ENCODE results near the gene SETBP1.
A peak's percentile ranks its signal among the peaks of the same experiment; 100 is the strongest.

SETBP1 gene

DNA sequence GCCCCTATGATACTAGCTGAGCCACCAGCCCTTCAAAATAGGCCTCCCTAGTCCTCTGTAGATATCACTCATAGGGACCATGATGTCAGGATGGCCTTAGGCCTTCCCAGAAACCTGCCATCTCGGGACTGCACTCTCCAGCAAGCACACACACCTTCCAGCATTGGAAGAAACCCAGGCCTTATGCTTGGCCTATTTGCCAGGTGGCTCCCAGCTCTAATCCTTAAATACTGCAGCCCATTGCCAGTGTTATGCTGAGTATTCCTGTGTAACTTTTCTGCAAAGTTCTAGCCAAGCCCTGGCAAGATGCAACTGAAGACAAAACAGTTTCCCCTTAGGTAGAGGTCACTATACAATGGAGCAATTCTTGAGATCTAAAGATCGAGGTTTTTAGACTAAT, 316.5 kb downstream of the SETBP1 start:
- no peak for DNase-seq (ENCODE audit: low read depth in 1 of 2, low spot score in 1 of 2)
- no peak for TF ChIP-seq JUND (IDR thresholded peaks at IDR 0.05; ENCODE audit: low read depth)
- in situ Hi-C loops (cut with HindIII; ENCODE audit: low pct_unique_long_range_greater_than_20kb, low sequenced_read_pairs) = no loop called here

DNA sequence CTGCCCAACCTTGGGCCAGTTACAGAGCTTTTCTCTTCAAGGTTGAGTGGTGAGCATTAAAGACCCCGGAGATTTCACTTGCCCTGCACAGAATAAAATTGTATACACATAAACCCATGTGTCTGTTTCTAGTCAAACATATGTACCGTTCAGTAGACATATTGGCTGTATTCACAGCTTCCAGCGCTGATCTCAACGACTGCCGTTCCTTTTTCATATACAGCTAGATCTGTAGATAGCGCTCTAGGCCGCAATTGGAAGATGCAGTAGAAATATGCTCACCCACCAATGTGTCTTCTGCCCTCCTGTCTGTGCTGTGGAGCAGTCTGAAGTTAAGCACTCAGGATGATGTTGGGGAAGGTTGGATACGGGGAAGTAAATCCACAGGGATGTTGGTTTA, 317.7 kb downstream of the SETBP1 start:
- in situ Hi-C loops (cut with HindIII; ENCODE audit: low pct_unique_long_range_greater_than_20kb, low sequenced_read_pairs) = no loop called here
- TF ChIP-seq JUND (IDR thresholded peaks at IDR 0.05; ENCODE audit: low read depth) = no peak
- DNase-seq (ENCODE audit: low read depth in 1 of 2, low spot score in 1 of 2) = no peak

GRCh38 chr18:45004546-45005080, 323.9 kb downstream of the SETBP1 start:
- no peak for TF ChIP-seq JUND (IDR thresholded peaks at IDR 0.05; ENCODE audit: low read depth)
- in situ Hi-C loops (cut with HindIII; ENCODE audit: low pct_unique_long_range_greater_than_20kb, low sequenced_read_pairs) = no loop called here
- no peak for DNase-seq (ENCODE audit: low read depth in 1 of 2, low spot score in 1 of 2)

DNA sequence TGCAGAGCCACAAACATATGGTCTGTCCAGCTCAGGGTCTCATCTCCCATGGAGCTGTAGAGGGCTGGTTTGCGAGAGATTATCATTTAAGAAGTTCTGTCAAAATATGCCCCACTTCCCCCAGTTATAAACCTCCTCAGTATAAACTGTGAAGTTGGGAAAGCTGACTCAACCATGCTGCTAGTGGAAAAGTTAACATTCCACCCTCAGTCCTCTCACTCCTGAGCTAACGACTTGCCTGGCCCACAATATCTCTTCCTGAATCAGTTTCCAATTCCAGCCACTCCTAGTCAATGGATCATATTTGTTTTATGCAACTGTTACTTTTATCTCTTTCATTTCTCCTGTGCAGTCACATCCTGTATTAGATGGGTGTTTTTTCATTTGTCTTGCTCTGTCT, 326.2 kb downstream of the SETBP1 start:
- TF ChIP-seq JUND (IDR thresholded peaks at IDR 0.05; ENCODE audit: low read depth) = no peak
- in situ Hi-C loops (cut with HindIII; ENCODE audit: low pct_unique_long_range_greater_than_20kb, low sequenced_read_pairs) = no loop called here

GRCh38 chr18:45007531-45007930, 326.8 kb downstream of the SETBP1 start:
- in situ Hi-C loops (cut with HindIII; ENCODE audit: low pct_unique_long_range_greater_than_20kb, low sequenced_read_pairs) = no loop called here
- no peak for DNase-seq (ENCODE audit: low read depth in 1 of 2, low spot score in 1 of 2)
- no peak for TF ChIP-seq JUND (IDR thresholded peaks at IDR 0.05; ENCODE audit: low read depth)

More for the DNA sequence above, 326.2 kb downstream of the SETBP1 start:
- no peak for DNase-seq (ENCODE audit: low read depth in 1 of 2, low spot score in 1 of 2)

DNA sequence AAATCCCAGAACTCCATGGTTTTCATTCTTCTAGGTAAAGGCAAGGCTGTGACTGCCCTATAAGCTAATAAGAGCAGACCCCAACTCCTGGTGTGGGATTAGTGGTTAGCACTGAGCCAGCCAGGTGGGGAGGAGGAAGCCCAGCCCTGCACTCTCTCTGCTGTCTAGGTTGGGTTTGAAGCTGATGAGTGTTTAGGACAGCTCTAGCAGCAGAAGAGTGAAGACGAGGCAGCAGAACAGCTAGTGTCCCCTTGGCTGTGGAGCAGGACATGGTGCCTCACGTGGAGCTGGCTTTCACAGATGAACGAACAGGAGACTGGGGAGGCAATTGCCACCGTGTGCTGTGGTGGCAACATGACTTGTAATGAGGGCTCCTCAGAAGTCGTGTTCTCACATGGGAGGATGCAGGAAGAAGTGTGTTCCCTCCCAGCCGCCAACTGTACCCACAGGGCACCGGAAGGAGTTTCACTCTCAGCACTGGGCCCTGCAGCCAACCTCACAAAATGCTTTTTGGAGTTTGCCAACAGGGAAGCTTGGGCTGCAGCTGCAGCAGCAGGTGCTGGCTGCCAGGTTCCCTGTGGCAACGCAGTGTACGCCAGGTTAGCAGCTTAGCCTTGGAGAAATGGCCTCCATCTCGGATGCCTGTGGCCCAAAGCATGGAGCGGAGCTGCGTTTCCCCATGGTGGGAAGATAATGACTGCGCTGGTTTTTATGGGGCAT, 328.2 kb downstream of the SETBP1 start:
- in situ Hi-C loops (cut with HindIII; ENCODE audit: low pct_unique_long_range_greater_than_20kb, low sequenced_read_pairs) = no loop called here
- TF ChIP-seq JUND (IDR thresholded peaks at IDR 0.05; ENCODE audit: low read depth) = no peak
- no peak for DNase-seq (ENCODE audit: low read depth in 1 of 2, low spot score in 1 of 2)

GRCh38 chr18:45009756-45010155, 329.1 kb downstream of the SETBP1 start:
- TF ChIP-seq JUND (IDR thresholded peaks at IDR 0.05; ENCODE audit: low read depth) = no peak
- in situ Hi-C loops (cut with HindIII; ENCODE audit: low pct_unique_long_range_greater_than_20kb, low sequenced_read_pairs) = no loop called here

GRCh38 chr18:45012286-45012685, 331.6 kb downstream of the SETBP1 start:
- no peak for TF ChIP-seq JUND (IDR thresholded peaks at IDR 0.05; ENCODE audit: low read depth)
- DNase-seq (ENCODE audit: low read depth in 1 of 2, low spot score in 1 of 2) = no peak
- in situ Hi-C loops (cut with HindIII; ENCODE audit: low pct_unique_long_range_greater_than_20kb, low sequenced_read_pairs) = no loop called here

More at GRCh38 chr18:45009756-45010155, 329.1 kb downstream of the SETBP1 start:
- DNase-seq (ENCODE audit: low read depth in 1 of 2, low spot score in 1 of 2) = no peak

- no peak for TF ChIP-seq JUND (IDR thresholded peaks at IDR 0.05; ENCODE audit: low read depth)
- DNase-seq (ENCODE audit: low read depth in 1 of 2, low spot score in 1 of 2) = no peak
- in situ Hi-C loops (cut with HindIII; ENCODE audit: low pct_unique_long_range_greater_than_20kb, low sequenced_read_pairs) = no loop called here
Measured at GRCh38 chr18:45014047-45014501, 333.4 kb downstream of the SETBP1 start.

DNA sequence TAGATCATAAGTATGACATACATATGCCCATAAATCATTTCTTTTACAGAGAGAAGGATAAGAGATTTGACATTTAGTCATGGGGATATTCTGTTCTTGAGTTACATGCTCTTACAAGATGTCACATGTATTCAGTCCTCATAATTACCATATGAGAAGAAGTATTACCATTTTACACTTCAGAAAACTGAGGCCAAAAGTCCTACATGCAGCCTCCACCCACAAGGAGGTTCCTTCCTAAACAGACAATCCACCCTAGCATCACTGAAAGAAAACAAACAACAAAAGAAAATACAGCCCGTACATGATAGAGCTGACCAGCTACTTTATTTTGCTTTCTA, 335.1 kb downstream of the SETBP1 start:
- in situ Hi-C loops (cut with HindIII; ENCODE audit: low pct_unique_long_range_greater_than_20kb, low sequenced_read_pairs) = no loop called here
- no peak for DNase-seq (ENCODE audit: low read depth in 1 of 2, low spot score in 1 of 2)
- no peak for TF ChIP-seq JUND (IDR thresholded peaks at IDR 0.05; ENCODE audit: low read depth)

DNA sequence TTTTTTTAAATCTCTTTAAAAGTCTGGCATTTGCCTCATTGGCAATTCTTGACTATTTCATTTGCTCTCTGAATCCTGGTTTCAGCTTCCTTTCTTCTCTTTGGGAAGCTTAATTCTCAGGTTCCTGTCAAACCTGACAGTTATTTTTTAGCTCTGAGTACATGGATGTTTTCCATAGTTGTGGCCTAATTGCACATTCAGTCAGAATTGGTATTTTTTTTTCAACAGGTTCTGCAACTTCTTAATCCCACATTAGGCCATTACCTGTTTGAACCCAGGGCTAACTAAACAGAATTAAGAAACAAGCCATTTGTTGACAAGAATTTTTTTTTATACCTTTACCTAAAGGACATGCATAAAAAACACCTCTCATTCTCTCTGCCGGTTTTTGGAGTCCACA, 338.8 kb downstream of the SETBP1 start:
- TF ChIP-seq JUND (IDR thresholded peaks at IDR 0.05; ENCODE audit: low read depth) = no peak
- in situ Hi-C loops (cut with HindIII; ENCODE audit: low pct_unique_long_range_greater_than_20kb, low sequenced_read_pairs) = no loop called here
- DNase-seq (ENCODE audit: low read depth in 1 of 2, low spot score in 1 of 2) = peak in 1 of 2 experiments; percentile 37

DNA sequence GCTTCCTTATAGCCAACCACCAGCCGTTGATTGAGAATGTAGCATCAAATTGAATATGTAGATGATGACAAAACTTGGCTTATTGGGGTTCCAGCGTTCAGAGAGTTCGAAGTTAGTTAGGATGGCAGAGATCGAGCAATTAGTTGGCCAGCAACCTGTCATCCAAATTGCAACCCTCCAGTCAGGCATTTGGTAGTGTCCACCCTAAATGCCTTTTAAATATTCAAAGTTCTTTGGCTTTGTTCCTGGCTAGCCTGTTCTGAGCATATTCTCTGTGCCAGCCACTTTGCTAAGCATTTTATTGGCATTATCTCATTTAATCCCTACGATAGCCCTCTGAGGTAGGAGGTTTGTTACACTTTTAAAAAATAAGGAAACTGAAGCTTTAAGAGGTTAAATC, 342.8 kb downstream of the SETBP1 start:
- in situ Hi-C loops (cut with HindIII; ENCODE audit: low pct_unique_long_range_greater_than_20kb, low sequenced_read_pairs) = no loop called here
- no peak for TF ChIP-seq JUND (IDR thresholded peaks at IDR 0.05; ENCODE audit: low read depth)
- DNase-seq (ENCODE audit: low read depth in 1 of 2, low spot score in 1 of 2) = no peak

- DNase-seq (ENCODE audit: low read depth in 1 of 2, low spot score in 1 of 2) = no peak
- no peak for TF ChIP-seq JUND (IDR thresholded peaks at IDR 0.05; ENCODE audit: low read depth)
- in situ Hi-C loops (cut with HindIII; ENCODE audit: low pct_unique_long_range_greater_than_20kb, low sequenced_read_pairs) = no loop called here
Measured at GRCh38 chr18:45024357-45025088, 343.8 kb downstream of the SETBP1 start.
